ENCODE data around the gene KMT2B. TPM values are rescaled to one million over a fixed set of nuclear protein-coding genes. Genes with fewer than 3 reads are reported as not detected.
A peak's percentile ranks its signal among the peaks of the same experiment; 100 is the strongest.

The KMT2B gene
- total and polyA plus RNA-seq, 3 experiments from 2014 or later: 2.9 to 67.8 (median 62.6) TPM

- peak overlapping the region; percentile 43 to 88 (median 65) for H3K4me3 Mint-ChIP-seq
- Histone ChIP-seq H3K4me3 (ENCODE audit: low read length) (no peak overlapping the region), H3K4me1 (ENCODE audit: insufficient read depth, low read length) (peaks cover 17% of the 10 kb centered on the region), H3K27ac (ENCODE audit: low read depth, low read length) (no peak overlapping the region), H3K9me3 (ENCODE audit: low read length) (no peaks in the 10 kb centered on the region), H3K36me3 (ENCODE audit: insufficient read depth, low read length) (no peaks in the 10 kb centered on the region), H3K27me3 (ENCODE audit: insufficient read depth, low read length, poor library complexity, severe bottlenecking) (no peaks in the 10 kb centered on the region)
- peaks cover 21 to 23% (median 22%) of the 10 kb centered on the region in 3 donors for H3K4me1 Mint-ChIP-seq
- H3K27ac Mint-ChIP-seq: peak overlapping the region in 5 of 8 donors; percentile 22 to 66 (median 37)
- ChIA-PET CTCF (no interaction called here), POLR2A (no interaction called here)
- peaks cover 0 to 12% (median 0%) of the 10 kb centered on the region in 3 donors for H3K36me3 Mint-ChIP-seq
- no peak for DNase-seq
- no peaks in the 10 kb centered on the region for H3K9me3 Mint-ChIP-seq
- H3K27me3 Mint-ChIP-seq: no peaks in the 10 kb centered on the region
Measured at GRCh38 chr19:35777086-35777841, 59.5 kb downstream of the KMT2B start.

- H3K27ac Mint-ChIP-seq: peak overlapping the region in 1 of 8 donors; percentile 47
- no peaks in the 10 kb centered on the region for H3K9me3 Mint-ChIP-seq
- Histone ChIP-seq H3K27me3 (ENCODE audit: insufficient read depth, low read length, poor library complexity, severe bottlenecking) (no peaks in the 10 kb centered on the region), H3K4me1 (ENCODE audit: insufficient read depth, low read length) (peaks cover 17% of the 10 kb centered on the region), H3K4me3 (ENCODE audit: low read length) (no peak overlapping the region), H3K36me3 (ENCODE audit: insufficient read depth, low read length) (no peaks in the 10 kb centered on the region), H3K9me3 (ENCODE audit: low read length) (no peaks in the 10 kb centered on the region), H3K27ac (ENCODE audit: low read depth, low read length) (no peak overlapping the region)
- ChIA-PET CTCF (no interaction called here), POLR2A (no interaction called here)
- peak overlapping the region; percentile 11 to 78 (median 34) for H3K4me3 Mint-ChIP-seq
- peaks cover 20 to 23% (median 22%) of the 10 kb centered on the region in 3 donors for H3K4me1 Mint-ChIP-seq
- no peak for DNase-seq
- H3K27me3 Mint-ChIP-seq: no peaks in the 10 kb centered on the region
- peaks cover 0 to 15% (median 0%) of the 10 kb centered on the region in 3 donors for H3K36me3 Mint-ChIP-seq
Measured at GRCh38 chr19:35777961-35778360, 60.2 kb downstream of the KMT2B start.

- Histone ChIP-seq H3K4me3 (ENCODE audit: low read length) (no peak overlapping the region), H3K36me3 (ENCODE audit: insufficient read depth, low read length) (no peaks in the 10 kb centered on the region), H3K27me3 (ENCODE audit: insufficient read depth, low read length, poor library complexity, severe bottlenecking) (no peaks in the 10 kb centered on the region), H3K27ac (ENCODE audit: low read depth, low read length) (no peak overlapping the region), H3K9me3 (ENCODE audit: low read length) (no peaks in the 10 kb centered on the region), H3K4me1 (ENCODE audit: insufficient read depth, low read length) (peaks cover 17% of the 10 kb centered on the region)
- Mint-ChIP-seq H3K4me1 (peaks cover 20 to 23% (median 22%) of the 10 kb centered on the region in 3 donors), H3K4me3 (peak overlapping the region in 1 of 7 donors; percentile 42), H3K27ac (no peak overlapping the region), H3K9me3 (no peaks in the 10 kb centered on the region), H3K36me3 (peaks cover 0 to 16% (median 2%) of the 10 kb centered on the region in 3 donors), H3K27me3 (no peaks in the 10 kb centered on the region)
- DNase-seq: no peak
- CTCF ChIA-PET: no interaction called here
- POLR2A ChIA-PET: no interaction called here
Measured at GRCh38 chr19:35779033-35779432, 61.2 kb downstream of the KMT2B start.

- no peaks in the 10 kb centered on the region for H3K9me3 ChIP-seq (ENCODE audit: low read length)
- H3K9me3 Mint-ChIP-seq: no peaks in the 10 kb centered on the region
- H3K27ac Mint-ChIP-seq: no peak overlapping the region
- H3K36me3 ChIP-seq (ENCODE audit: insufficient read depth, low read length): no peaks in the 10 kb centered on the region
- peaks cover 9% of the 10 kb centered on the region for H3K4me1 ChIP-seq (ENCODE audit: insufficient read depth, low read length)
- no peak overlapping the region for H3K4me3 ChIP-seq (ENCODE audit: low read length)
- ChIA-PET CTCF (no interaction called here), POLR2A (no interaction called here)
- DNase-seq: no peak
- peaks cover 11 to 14% (median 14%) of the 10 kb centered on the region in 3 donors for H3K4me1 Mint-ChIP-seq
- no peak overlapping the region for H3K27ac ChIP-seq (ENCODE audit: low read depth, low read length)
- H3K4me3 Mint-ChIP-seq: no peak overlapping the region
- no peaks in the 10 kb centered on the region for H3K27me3 Mint-ChIP-seq
- H3K36me3 Mint-ChIP-seq: peaks cover 0 to 16% (median 2%) of the 10 kb centered on the region in 3 donors
- no peaks in the 10 kb centered on the region for H3K27me3 ChIP-seq (ENCODE audit: insufficient read depth, low read length, poor library complexity, severe bottlenecking)
Measured at GRCh38 chr19:35780058-35780457, 62.3 kb downstream of the KMT2B start.

GRCh38 chr19:35780717-35781116, 62.9 kb downstream of the KMT2B start:
- H3K27ac ChIP-seq (ENCODE audit: low read depth, low read length): no peak overlapping the region
- H3K9me3 ChIP-seq (ENCODE audit: low read length): no peaks in the 10 kb centered on the region
- no peaks in the 10 kb centered on the region for H3K9me3 Mint-ChIP-seq
- H3K36me3 ChIP-seq (ENCODE audit: insufficient read depth, low read length): no peaks in the 10 kb centered on the region
- peaks cover 0 to 16% (median 4%) of the 10 kb centered on the region in 3 donors for H3K36me3 Mint-ChIP-seq
- H3K27me3 ChIP-seq (ENCODE audit: insufficient read depth, low read length, poor library complexity, severe bottlenecking): no peaks in the 10 kb centered on the region
- CTCF ChIA-PET: no interaction called here
- no peaks in the 10 kb centered on the region for H3K27me3 Mint-ChIP-seq
- peaks cover 9% of the 10 kb centered on the region for H3K4me1 ChIP-seq (ENCODE audit: insufficient read depth, low read length)
- H3K4me1 Mint-ChIP-seq: peaks cover 9 to 12% (median 11%) of the 10 kb centered on the region in 3 donors
- no peak for DNase-seq
- H3K27ac Mint-ChIP-seq: no peak overlapping the region
- POLR2A ChIA-PET: no interaction called here
- H3K4me3 Mint-ChIP-seq: no peak overlapping the region
- no peak overlapping the region for H3K4me3 ChIP-seq (ENCODE audit: low read length)

GRCh38 chr19:35781650-35782049, 63.8 kb downstream of the KMT2B start:
- POLR2A ChIA-PET: no interaction called here
- CTCF ChIA-PET: no interaction called here
- H3K9me3 ChIP-seq (ENCODE audit: low read length): no peaks in the 10 kb centered on the region
- no peak overlapping the region for H3K4me3 ChIP-seq (ENCODE audit: low read length)
- H3K36me3 Mint-ChIP-seq: peaks cover 0 to 16% (median 4%) of the 10 kb centered on the region in 3 donors
- H3K4me1 ChIP-seq (ENCODE audit: insufficient read depth, low read length): peaks cover under 1% of the 10 kb centered on the region
- H3K4me1 Mint-ChIP-seq: peaks cover 4 to 5% (median 5%) of the 10 kb centered on the region in 3 donors
- no peaks in the 10 kb centered on the region for H3K27me3 Mint-ChIP-seq
- H3K27ac Mint-ChIP-seq: peak overlapping the region in 4 of 8 donors; percentile 55 to 70 (median 58)
- no peaks in the 10 kb centered on the region for H3K9me3 Mint-ChIP-seq
- no peak overlapping the region for H3K4me3 Mint-ChIP-seq
- no peaks in the 10 kb centered on the region for H3K36me3 ChIP-seq (ENCODE audit: insufficient read depth, low read length)
- no peak for DNase-seq
- no peaks in the 10 kb centered on the region for H3K27me3 ChIP-seq (ENCODE audit: insufficient read depth, low read length, poor library complexity, severe bottlenecking)
- no peak overlapping the region for H3K27ac ChIP-seq (ENCODE audit: low read depth, low read length)

- no peaks in the 10 kb centered on the region for H3K9me3 ChIP-seq (ENCODE audit: low read length)
- H3K27ac ChIP-seq (ENCODE audit: low read depth, low read length): no peak overlapping the region
- H3K4me1 ChIP-seq (ENCODE audit: insufficient read depth, low read length): no peaks in the 10 kb centered on the region
- Mint-ChIP-seq H3K4me1 (peaks cover 0 to 2% (median 0%) of the 10 kb centered on the region in 3 donors), H3K27ac (no peak overlapping the region), H3K4me3 (no peak overlapping the region), H3K27me3 (no peaks in the 10 kb centered on the region), H3K9me3 (no peaks in the 10 kb centered on the region), H3K36me3 (peaks cover 0 to 16% (median 4%) of the 10 kb centered on the region in 3 donors)
- H3K27me3 ChIP-seq (ENCODE audit: insufficient read depth, low read length, poor library complexity, severe bottlenecking): no peaks in the 10 kb centered on the region
- ChIA-PET CTCF (no interaction called here), POLR2A (no interaction called here)
- H3K36me3 ChIP-seq (ENCODE audit: insufficient read depth, low read length): no peaks in the 10 kb centered on the region
- no peak for DNase-seq
- no peak overlapping the region for H3K4me3 ChIP-seq (ENCODE audit: low read length)
Measured at GRCh38 chr19:35782589-35782988, 64.8 kb downstream of the KMT2B start.

- no peaks in the 10 kb centered on the region for H3K9me3 ChIP-seq (ENCODE audit: low read length)
- peaks cover 0 to 2% (median 0%) of the 10 kb centered on the region in 3 donors for H3K4me1 Mint-ChIP-seq
- ChIA-PET POLR2A (no interaction called here), CTCF (no interaction called here)
- H3K27ac ChIP-seq (ENCODE audit: low read depth, low read length): no peak overlapping the region
- H3K36me3 Mint-ChIP-seq: peaks cover 0 to 16% (median 4%) of the 10 kb centered on the region in 3 donors
- no peaks in the 10 kb centered on the region for H3K4me1 ChIP-seq (ENCODE audit: insufficient read depth, low read length)
- H3K4me3 ChIP-seq (ENCODE audit: low read length): no peak overlapping the region
- H3K36me3 ChIP-seq (ENCODE audit: insufficient read depth, low read length): no peaks in the 10 kb centered on the region
- peak overlapping the region in 3 of 8 donors; percentile 15 to 58 (median 55) for H3K27ac Mint-ChIP-seq
- no peak for DNase-seq
- no peaks in the 10 kb centered on the region for H3K9me3 Mint-ChIP-seq
- no peak overlapping the region for H3K4me3 Mint-ChIP-seq
- H3K27me3 ChIP-seq (ENCODE audit: insufficient read depth, low read length, poor library complexity, severe bottlenecking): no peaks in the 10 kb centered on the region
- no peaks in the 10 kb centered on the region for H3K27me3 Mint-ChIP-seq
Measured at GRCh38 chr19:35783469-35784434, 65.9 kb downstream of the KMT2B start.
